ENCODE data around the gene OPTN. TPM values are rescaled to one million over a fixed set of nuclear protein-coding genes. Genes with fewer than 3 reads are reported as not detected.
"Not testable (repeated sequence)": the region's sequence is repeated elsewhere in the genome, so short reads cannot be mapped to it uniquely, and the experiment has no call there.

OPTN gene
- total RNA-seq, 1 donor from 2014 or later: 46.0 TPM

DNA sequence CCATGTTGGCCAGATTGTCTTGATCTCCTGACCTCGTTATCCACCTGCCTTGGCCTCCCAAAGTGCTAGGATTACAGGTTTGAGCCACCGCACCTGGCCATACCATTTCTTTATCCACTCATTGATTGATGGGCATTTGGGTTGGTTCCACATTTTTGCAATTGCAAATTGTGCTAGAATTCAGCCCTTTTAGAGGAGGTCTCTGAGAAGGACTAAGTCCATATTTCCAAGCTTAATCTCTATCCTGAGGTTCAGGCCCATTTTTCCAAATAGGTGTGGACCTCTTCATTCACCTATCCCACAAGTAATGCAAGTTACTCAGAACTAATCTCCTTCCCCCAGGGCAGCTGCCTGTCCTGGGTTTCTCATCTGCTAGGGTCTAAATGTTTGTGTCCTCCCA lies 9.7 kb upstream of the OPTN start:
- DNase-seq: no peak

DNA sequence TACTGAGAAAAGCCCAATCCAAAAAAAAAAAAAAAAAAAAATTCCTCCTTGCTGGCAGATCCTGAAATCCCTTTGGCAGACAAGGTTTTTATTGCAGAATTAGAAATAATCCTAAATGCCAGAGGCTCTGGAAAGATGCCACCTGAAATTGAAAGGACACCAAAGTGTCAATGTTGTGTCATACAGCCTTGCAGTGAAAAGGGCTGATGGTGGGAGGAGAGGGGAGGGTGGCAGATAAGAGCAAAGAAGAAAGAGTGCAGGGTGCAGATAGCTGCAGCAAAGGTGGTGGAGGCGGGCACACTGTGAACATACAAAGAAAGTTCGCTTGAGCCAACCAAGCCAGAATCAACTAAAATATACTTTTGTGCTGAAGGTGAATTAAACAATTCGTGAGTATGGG lies 8.2 kb upstream of the OPTN start:
- no peak for DNase-seq

DNA sequence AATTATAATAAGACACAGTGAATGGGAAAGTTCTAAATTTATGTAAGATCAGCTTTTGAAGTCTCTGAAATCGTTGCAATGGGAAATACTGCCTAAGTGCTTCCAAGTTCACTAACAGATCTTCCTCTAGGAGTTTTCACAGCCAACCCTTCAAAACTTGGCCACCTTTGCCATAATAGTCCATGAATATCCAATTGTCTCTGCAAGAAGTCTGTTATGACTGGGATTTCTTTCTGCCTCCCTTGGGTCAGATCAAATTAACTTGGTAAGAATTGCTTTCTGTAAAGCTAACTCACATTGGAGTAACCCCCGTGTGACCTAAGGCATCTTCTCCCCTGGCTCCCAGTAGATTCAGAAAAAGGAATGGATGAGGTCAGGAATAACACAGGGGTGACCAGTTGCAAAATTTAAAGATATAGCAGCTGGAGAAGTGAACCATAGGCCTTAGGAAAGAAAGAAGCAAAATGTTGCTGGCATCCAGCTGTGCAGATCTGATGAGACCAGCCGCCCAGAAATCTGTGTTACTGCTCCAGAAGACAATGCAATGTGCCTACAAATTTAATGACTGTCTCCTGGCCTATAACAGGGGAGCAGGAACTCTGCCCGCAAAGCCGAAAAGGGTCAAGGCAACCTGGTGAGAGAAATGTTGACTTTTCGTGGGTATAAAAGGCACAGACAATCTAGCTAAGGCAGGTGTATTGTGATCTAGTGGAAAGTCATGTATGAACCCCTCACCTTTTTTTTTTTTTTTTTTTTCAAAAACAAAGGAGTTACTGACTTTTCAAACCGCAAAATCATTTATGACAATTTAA lies 7.5 kb upstream of the OPTN start:
- peak; percentile 87 for DNase-seq

- DNase-seq: not testable (repeated sequence)
Measured at GRCh38 chr10:13094082-13094481, 5.9 kb upstream of the OPTN start.

DNA sequence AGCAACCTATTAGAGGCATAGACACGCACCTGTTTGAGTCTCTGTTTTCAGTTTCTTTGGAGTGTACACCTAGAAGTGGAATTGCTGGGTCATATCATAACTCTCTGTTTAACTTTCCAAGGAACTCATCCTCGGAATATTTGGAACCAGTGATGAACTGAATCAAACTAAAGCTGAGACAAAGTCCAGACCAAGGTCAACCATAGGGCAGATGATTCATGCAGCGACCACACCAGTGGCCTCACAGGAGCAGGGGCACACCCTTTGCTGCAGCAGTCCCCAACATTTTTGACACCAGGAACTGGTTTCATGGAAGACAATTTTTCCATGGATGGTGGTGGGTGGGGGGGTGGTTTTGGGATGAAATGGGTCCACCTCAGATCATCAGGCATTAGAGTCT lies 4.9 kb upstream of the OPTN start:
- DNase-seq: no peak

DNA sequence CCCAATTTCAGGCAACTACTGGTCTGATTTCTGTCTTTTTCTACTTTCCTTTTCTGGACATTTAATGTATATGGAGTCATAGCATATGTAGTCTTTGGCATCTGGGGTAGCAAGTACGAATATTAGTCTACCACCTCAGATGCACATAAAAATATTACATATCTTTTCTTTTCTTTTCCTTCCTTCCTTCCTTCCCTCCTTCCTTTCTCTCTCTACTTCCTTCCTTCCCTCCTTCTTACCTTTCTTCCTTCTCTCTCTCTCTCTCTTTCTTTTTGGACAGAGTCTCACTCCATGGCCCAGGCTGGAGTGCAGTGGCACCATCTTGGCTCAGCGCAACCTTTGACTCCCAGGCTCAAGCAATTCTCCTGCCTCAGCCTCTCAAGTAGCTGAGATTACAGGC lies 4.0 kb upstream of the OPTN start:
- DNase-seq: no peak

DNA sequence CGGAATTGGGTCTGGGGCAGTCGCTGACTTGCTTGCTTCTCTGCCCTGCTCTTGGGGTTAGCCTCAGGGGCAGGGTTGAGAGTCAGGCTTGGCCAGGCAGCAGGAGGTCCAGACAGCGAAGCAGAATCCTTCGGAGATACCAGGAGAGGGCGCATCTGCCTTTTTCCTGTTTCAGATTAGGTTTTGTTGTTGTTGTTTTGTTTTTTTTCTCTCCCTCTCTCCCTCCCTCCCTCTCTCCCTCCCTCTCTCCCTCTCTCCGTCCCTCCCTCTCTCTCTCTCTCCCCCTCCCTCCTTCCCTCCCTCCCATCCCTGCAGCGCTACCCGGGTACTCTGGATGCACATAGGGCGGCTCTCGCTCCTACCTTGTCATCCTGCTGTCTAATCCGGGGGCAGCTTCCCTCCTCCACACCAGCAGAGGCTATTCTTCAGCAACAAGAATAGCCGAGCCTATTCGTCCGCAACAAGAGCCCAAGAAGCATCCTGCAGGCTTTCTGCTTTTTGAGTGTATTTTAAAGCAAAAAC lies 758 bp upstream of the OPTN start:
- peak; percentile 77 for DNase-seq

DNA sequence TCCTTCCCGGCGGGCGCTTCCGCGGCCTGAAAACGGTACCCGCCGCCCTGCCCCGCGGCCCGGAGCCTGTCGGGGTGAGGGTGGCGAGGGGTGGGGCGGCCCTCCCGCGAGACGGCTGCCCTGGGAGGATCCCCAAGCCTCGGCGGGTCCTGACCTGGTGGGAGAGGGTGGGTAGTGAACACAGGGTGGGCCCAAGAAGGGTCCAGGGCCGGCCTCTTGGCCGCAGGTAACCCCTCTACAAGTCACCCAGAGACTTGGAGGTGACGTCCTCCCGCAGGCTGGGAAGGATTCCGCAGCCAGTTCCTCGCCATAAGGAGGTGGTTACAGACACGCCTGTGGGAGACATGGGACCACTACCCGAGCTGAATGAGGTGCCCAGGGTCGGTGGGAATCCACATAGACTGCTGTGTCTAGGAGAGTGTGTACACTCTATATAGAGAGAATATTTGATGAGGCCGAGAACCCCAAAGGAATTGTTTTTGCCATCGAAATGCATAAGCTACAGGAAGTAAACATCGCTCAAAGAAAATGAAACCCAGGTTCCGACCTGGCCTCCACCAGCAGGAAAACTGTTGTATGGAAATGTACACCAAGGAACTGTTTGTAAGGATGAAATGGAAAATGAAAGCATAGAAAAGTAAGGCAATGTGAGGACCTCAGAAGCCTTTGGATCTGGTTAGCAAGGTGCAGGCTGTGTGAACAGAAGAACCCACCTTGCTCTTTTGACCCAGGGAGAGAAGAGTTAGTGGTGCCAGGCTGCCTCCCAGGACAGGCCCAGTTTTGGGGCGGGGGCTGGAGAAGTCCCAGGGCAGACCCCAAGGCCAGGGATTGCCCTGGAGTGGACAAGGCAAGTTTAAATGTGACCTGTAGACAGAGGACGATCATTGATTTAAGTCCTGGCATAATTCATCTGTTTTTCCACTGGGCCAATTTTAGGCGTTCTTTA lies 659 bp downstream of the OPTN start:
- DNase-seq: peak; percentile 35

GRCh38 chr10:13102002-13102794 lies 2.2 kb downstream of the OPTN start:
- DNase-seq: no peak

GRCh38 chr10:13103554-13103953 lies 3.6 kb downstream of the OPTN start:
- no peak for DNase-seq

DNA sequence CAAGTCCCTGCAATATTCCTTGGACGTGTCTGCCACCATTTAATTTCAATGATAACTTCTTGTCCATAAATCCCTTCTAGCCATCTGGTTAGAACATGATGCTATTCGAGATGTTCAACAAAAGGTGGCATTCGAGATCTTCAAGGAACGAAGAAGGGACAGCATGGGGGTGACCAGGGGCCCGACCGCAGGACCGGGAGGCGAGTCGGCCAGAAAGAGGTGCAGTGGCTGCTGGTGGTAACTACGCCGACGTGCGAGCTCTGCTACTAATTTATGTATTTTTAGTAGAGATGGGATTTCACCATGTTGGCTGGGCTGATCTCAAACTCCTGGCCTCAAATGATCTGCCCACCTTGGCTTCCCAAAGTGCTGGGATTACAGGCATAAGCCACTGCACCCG lies 4.7 kb downstream of the OPTN start:
- DNase-seq: no peak

DNA sequence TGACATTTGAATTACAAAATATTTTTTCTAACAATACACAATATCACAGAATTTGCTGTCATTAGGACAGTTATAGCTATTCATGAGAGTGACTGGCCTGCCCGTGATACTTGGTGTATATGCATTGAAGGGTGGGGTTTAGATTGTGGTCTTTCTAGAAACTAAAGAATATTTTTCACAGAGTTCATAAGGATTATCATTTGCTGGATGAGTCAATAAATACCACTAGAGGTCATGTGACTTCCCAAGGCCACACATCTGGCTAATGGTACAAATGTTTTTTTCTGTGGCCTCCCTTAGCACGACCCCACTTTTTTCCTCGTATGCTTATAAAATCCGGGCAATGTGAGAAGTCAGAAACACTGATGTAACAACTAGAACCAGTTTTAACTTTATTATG lies 5.2 kb downstream of the OPTN start:
- DNase-seq: no peak

DNA sequence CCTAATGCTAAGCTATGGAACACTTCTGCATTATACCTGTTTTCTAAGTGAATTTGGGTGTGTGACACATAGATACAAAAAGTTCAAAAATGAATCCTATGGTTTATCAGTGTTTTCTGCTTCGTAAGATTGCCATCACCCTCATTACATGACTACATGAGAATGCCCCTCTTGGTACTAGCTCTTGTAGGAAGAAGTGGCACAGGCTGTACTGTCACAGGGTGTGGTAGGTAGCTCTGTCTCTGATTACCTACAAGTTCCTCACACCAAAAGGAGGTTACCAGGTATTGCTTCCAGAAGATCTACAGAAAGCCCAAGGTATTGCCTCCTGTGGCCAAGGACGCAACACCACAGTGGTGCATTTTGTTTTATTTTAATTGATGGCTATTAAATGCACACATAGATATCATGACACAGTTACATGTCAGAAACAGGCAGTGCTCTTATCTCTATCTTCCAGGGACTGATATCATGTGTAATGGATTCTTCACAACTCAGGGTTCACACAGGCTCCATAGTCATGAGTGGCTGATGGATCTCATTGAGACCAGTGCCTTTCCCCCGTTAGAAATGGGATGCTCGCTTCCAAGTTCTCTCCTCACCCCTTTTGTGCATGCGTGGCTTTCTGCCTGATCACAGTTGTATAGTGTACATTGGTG lies 6.6 kb downstream of the OPTN start:
- no peak for DNase-seq

DNA sequence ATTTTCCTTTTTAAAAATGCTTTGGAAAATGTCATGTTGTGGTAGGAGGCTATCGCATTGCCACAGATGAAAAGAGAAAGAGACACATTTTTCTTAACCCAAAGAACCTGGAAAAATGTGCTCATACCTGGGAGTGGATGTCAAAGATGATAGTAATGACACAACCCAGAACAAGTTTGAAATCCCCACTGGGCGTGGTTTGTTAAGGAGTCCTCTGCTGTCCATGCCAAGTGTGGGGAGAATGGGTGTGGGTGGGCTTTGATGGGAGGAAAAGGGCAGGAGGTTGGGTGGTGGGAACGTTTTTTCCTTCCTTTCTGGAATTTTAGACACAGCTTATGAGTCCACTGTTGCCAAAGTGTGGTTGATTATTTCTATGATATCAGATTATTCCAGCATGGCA lies 10.9 kb downstream of the OPTN start:
- no peak for DNase-seq

GRCh38 chr10:13113544-13113943 lies 13.6 kb downstream of the OPTN start:
- DNase-seq: no peak

- no peak for DNase-seq
Measured at GRCh38 chr10:13115832-13116803, 16.2 kb downstream of the OPTN start.

DNA sequence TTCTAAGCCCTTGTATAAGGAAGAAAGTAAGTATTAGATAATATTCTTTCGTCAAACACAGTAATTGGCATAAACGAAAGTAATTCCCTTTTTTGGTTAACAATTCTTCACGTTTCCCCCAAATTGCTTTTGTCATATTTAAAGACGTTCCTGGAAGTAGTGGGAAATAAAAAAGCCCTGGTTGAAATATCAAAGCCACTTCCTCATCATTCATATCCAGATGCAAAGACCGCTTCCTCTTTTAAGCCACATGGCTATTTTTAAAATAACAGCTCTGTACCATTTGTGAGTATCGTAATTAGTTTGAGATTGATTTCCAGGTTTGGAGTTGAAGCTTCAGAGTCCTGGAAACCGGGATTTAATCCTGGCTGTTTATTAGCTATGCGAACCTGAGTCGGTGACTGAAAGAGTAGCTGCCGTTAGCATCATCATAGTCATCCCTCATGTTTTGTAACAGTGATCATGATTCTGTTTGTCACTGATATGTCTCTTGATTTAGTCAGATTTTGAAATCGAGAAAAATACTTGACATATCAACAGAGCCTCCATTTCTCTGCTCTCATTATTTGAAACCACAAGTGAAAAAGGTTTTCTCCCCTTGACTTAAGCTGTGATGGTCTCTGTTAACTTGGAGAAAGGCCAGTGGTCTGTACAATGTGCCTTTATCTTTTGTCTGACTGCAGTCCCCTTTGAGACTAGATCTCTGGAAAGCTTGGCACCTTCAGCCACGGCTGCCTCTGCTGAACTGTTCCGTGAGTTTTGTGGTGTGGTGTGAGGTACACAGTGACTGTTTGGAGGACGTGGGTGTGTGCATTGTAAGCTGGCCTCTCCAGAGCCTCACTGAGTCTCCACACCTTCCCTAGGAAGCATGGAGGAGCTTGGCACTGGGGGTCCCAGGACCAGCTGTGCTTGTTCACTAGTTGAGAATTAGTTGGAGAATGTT lies 18.1 kb downstream of the OPTN start:
- DNase-seq: no peak

DNA sequence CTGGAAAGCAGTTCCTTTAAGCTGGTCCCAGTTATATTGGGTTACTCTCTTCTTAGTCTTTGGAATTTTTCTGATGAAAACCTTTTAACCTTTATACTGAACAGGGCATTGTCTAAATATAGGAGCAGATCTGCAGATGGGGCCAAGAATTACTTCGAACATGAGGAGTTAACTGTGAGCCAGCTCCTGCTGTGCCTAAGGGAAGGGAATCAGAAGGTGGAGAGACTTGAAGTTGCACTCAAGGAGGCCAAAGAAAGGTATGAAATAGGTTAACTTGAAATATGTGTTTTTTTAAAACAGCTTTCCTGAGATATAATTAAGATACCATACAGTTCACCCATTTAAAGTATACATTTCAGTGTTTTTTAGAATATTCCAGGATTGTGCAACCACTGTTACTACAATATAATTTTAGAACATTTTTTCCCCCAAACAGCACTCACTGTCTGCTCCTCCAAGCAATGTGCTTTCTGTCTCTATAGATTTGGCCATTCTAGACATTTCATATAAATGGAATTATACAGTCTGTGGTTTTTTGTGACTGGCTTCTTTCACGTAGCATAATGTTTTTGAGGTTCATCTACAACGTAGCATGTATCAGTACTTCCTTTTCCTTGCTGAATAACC lies 18.9 kb downstream of the OPTN start:
- DNase-seq: no peak
